Caco-2 (cell line): ENCODE data around the gene RSPH1. TPM values are rescaled to one million over a fixed set of nuclear protein-coding genes. Genes with fewer than 3 reads are reported as not detected.

Experiments used
- BruUV-seq: library from RNA; stranded (reverse); fragments of 400-500 nt; replicated peaks from 2 replicates; lab custom pipeline; 2021; lab: Mats Ljungman, UMichigan
- CTCF ChIA-PET: fragments of 300-600 bp; sonication (Branson Sonifier 250); formaldehyde crosslinking; loops from one replicate; lab custom pipeline; 2022; ENCODE audit warnings: antibody characterized with exemption; lab: Charles Lee
- POLR2A ChIA-PET: fragments of 300-600 bp; sonication (Branson Sonifier 250); formaldehyde crosslinking; loops from one replicate; lab custom pipeline; 2022; ENCODE audit warnings: antibody characterized with exemption; lab: Charles Lee
- DNase-seq, 2 experiments: peaks; one replicate each; pipeline versions ENCODE4 v3.0.0 to v3.0.0-alpha.2; 2020 to 2022
- H3K27me3 ChIP-seq: replicated peaks from 2 replicates; pipeline ENCODE4 v1.6.0; 2011; ENCODE audit warnings: low read length; ENCODE audit not compliant: control insufficient read depth, insufficient read depth
- H3K36me3 ChIP-seq: 2 replicates; pipeline ENCODE4 v1.5.1; 2011; ENCODE audit warnings: low read length; ENCODE audit not compliant: control insufficient read depth, insufficient read depth
- H3K4me1 ChIP-seq: fragments of 250-450 bp; sonication (Bioruptor Pico); 2 replicates; pipeline ENCODE4 v1.5.1; 2020; ENCODE audit warnings: mild to moderate bottlenecking
- H3K4me3 ChIP-seq: 2 replicates; pipeline ENCODE4 v1.5.1; 2011; ENCODE audit warnings: low read depth, mild to moderate bottlenecking, control low read depth, low read length
- H3K9me3 ChIP-seq: fragments of 250-450 bp; sonication (Bioruptor Pico); 2 replicates; pipeline ENCODE4 v1.5.1; 2020; ENCODE audit warnings: mild to moderate bottlenecking, moderate library complexity
- H3K27ac Mint-ChIP-seq: one replicate; pipeline ENCODE4 v1.8.0; 2022; ENCODE audit warnings: mixed read lengths; ENCODE audit not compliant: unreplicated experiment
- H3K27me3 Mint-ChIP-seq: one replicate; pipeline ENCODE4 v1.8.0; 2022; ENCODE audit warnings: mixed read lengths; ENCODE audit not compliant: insufficient read depth, unreplicated experiment
- H3K36me3 Mint-ChIP-seq: one replicate; pipeline ENCODE4 v1.8.0; 2022; ENCODE audit warnings: mild to moderate bottlenecking, mixed read lengths; ENCODE audit not compliant: insufficient read depth, unreplicated experiment
- H3K4me1 Mint-ChIP-seq: one replicate; pipeline ENCODE4 v1.8.0; 2022; ENCODE audit warnings: low read depth, mixed read lengths; ENCODE audit not compliant: unreplicated experiment
- H3K4me3 Mint-ChIP-seq: one replicate; pipeline ENCODE4 v1.8.0; 2022; ENCODE audit warnings: mild to moderate bottlenecking, moderate library complexity, mixed read lengths; ENCODE audit not compliant: unreplicated experiment
- H3K9me3 Mint-ChIP-seq: one replicate; pipeline ENCODE4 v1.8.0; 2022; ENCODE audit warnings: mixed read lengths; ENCODE audit not compliant: unreplicated experiment
- CTCF ChIP-seq, 2 experiments: fragments of 200-600 bp in 1 of 2; IDR thresholded peaks; 1 replicate in 1 of 2; 2 replicates in 1 of 2; pipeline versions ENCODE4 v1.5.1 to v1.8.0; 2011 to 2022; ENCODE audit warnings: antibody characterized with exemption in 1 of 2, control low read depth in 1 of 2, inconsistent platforms in 1 of 2, low read depth in 1 of 2, low read length in 1 of 2, mild to moderate bottlenecking in 1 of 2, moderate library complexity in 1 of 2; ENCODE audit not compliant: insufficient read depth in 1 of 2, severe bottlenecking in 1 of 2, unreplicated experiment in 1 of 2
- intact Hi-C: fragments of 100-400 bp; cut with micrococcal nuclease; formaldehyde crosslinking; loops from one replicate; pipeline ENCODE4 v1.10.0; 2022; ENCODE audit not compliant: unreplicated experiment
- total RNA-seq: library from RNA; stranded (reverse); gene quantifications from 2 replicates; pipeline ENCODE4 v1.2.3, GENCODE V29; 2022

The RSPH1 gene
- total RNA-seq, 1 experiment from 2014 or later = 0.23 TPM

GRCh38 chr21:42436914-42437313 lies 59.1 kb downstream of the RSPH1 start:
- H3K27me3 ChIP-seq = no peaks in the 10 kb centered on the region
- ChIA-PET CTCF (no interaction called here), POLR2A (no interaction called here)
- intact Hi-C loops = no loop called here
- H3K4me1 Mint-ChIP-seq = no peaks in the 10 kb centered on the region
- H3K27ac Mint-ChIP-seq = no peak overlapping the region
- H3K4me3 ChIP-seq = no peak overlapping the region
- H3K9me3 ChIP-seq = no peaks in the 10 kb centered on the region
- no peaks in the 10 kb centered on the region for H3K4me1 ChIP-seq
- H3K27me3 Mint-ChIP-seq = peaks cover 14% of the 10 kb centered on the region
- H3K36me3 Mint-ChIP-seq = no peaks in the 10 kb centered on the region
- no peaks in the 10 kb centered on the region for H3K36me3 ChIP-seq
- no peak for DNase-seq
- H3K9me3 Mint-ChIP-seq = no peaks in the 10 kb centered on the region
- no peak overlapping the region for H3K4me3 Mint-ChIP-seq
- no TSS peak for BruUV-seq
- no peak for TF ChIP-seq CTCF (IDR thresholded peaks at IDR 0.05; ENCODE audit: insufficient read depth in 1 of 2, low read depth in 1 of 2, low read length in 1 of 2, severe bottlenecking in 1 of 2, unreplicated experiment in 1 of 2)

DNA sequence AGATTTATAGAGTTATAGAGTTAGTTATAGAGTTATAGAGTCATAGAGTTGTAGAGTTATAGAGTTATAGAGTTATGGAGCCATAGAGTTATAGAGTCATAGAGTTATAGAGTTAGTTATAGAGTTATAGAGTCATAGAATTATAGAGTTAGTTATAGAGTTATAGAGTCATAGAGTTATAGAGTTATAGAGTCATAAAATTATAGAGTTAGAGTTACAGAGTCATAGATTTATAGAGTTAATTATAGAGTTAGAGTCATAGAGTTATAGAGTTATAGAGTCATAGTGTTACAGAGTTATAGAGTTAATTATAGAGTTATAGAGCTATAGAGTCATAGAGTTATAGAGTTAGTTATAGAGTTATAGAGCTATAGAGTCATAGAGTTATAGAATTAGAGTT lies 60.2 kb downstream of the RSPH1 start:
- Histone ChIP-seq H3K4me1 (no peaks in the 10 kb centered on the region), H3K9me3 (no peaks in the 10 kb centered on the region), H3K4me3 (no peak overlapping the region), H3K27me3 (no peaks in the 10 kb centered on the region), H3K36me3 (no peaks in the 10 kb centered on the region)
- H3K4me1 Mint-ChIP-seq = no peaks in the 10 kb centered on the region
- H3K9me3 Mint-ChIP-seq = no peaks in the 10 kb centered on the region
- TF ChIP-seq CTCF (IDR thresholded peaks at IDR 0.05; ENCODE audit: insufficient read depth in 1 of 2, low read depth in 1 of 2, low read length in 1 of 2, severe bottlenecking in 1 of 2, unreplicated experiment in 1 of 2) = no peak
- no peak for DNase-seq
- no peak overlapping the region for H3K27ac Mint-ChIP-seq
- intact Hi-C loops = no loop called here
- ChIA-PET POLR2A (no interaction called here), CTCF (no interaction called here)
- no TSS peak for BruUV-seq
- H3K27me3 Mint-ChIP-seq = peaks cover 14% of the 10 kb centered on the region
- no peak overlapping the region for H3K4me3 Mint-ChIP-seq
- H3K36me3 Mint-ChIP-seq = no peaks in the 10 kb centered on the region

GRCh38 chr21:42435401-42435800 lies 60.6 kb downstream of the RSPH1 start:
- no peak overlapping the region for H3K4me3 ChIP-seq
- Mint-ChIP-seq H3K4me3 (no peak overlapping the region), H3K9me3 (no peaks in the 10 kb centered on the region), H3K27ac (no peak overlapping the region), H3K27me3 (peaks cover 14% of the 10 kb centered on the region), H3K36me3 (no peaks in the 10 kb centered on the region), H3K4me1 (no peaks in the 10 kb centered on the region)
- no peaks in the 10 kb centered on the region for H3K4me1 ChIP-seq
- ChIA-PET POLR2A (no interaction called here), CTCF (no interaction called here)
- no peaks in the 10 kb centered on the region for H3K27me3 ChIP-seq
- H3K9me3 ChIP-seq = no peaks in the 10 kb centered on the region
- no peak for DNase-seq
- no peak for TF ChIP-seq CTCF (IDR thresholded peaks at IDR 0.05; ENCODE audit: insufficient read depth in 1 of 2, low read depth in 1 of 2, low read length in 1 of 2, severe bottlenecking in 1 of 2, unreplicated experiment in 1 of 2)
- intact Hi-C loops = no loop called here
- no peaks in the 10 kb centered on the region for H3K36me3 ChIP-seq
- BruUV-seq = no TSS peak
